Pancreas (tissue), 10 donors: ENCODE data around the gene EXOC3L2. TPM values are rescaled to one million over a fixed set of nuclear protein-coding genes. Genes with fewer than 3 reads are reported as not detected.
A peak's percentile ranks its signal among the peaks of the same experiment; 100 is the strongest.

Experiments used
- ATAC-seq, 4 donors: fragments of 200-7000 bp; cut with Tn5 transposase; one replicate each; pipeline versions ENCODE4 v1.8.0 to v1.9.1; 2020; ENCODE audit warnings: mild to moderate bottlenecking in 4 of 4, moderate library complexity in 4 of 4
- DNase-seq, 6 donors: peaks; one replicate each; pipeline ENCODE4 v3.0.0-alpha.2; 2020
- FAIRE-seq: peaks from 2 replicates; lab custom pipeline; 2012; peaks lifted over from hg19 to GRCh38; lab: Jason Lieb, UNC
- H3K27ac ChIP-seq, 4 donors: fragments of 200-600 bp; sonication (generic); 1 replicate in 3 of 4; 2 replicates in 1 of 4; pipeline versions ENCODE4 v1.5.0 to v1.8.0; 2020
- H3K27me3 ChIP-seq, 4 donors: fragments of 200-600 bp; one replicate each; pipeline ENCODE4 v1.8.0; 2021
- H3K36me3 ChIP-seq, 3 donors: fragments of 200-600 bp; sonication (generic) in 1 of 3; one replicate each; pipeline versions ENCODE4 v1.5.0 to v1.8.0; 2020 to 2021
- H3K4me1 ChIP-seq, 3 donors: fragments of 200-600 bp; one replicate each; pipeline ENCODE4 v1.8.0; 2021
- H3K4me3 ChIP-seq, 4 donors: fragments of 200-600 bp; sonication (generic) in 2 of 4; one replicate each; pipeline versions ENCODE4 v1.5.0 to v1.8.0; 2020 to 2021
- H3K9me3 ChIP-seq, 4 donors: fragments of 200-600 bp; one replicate each; pipeline ENCODE4 v1.8.0; 2021
- WGBS, 2 donors: extraction: QIAGEN DNeasy Blood & Tissue Kit; methylation state at CpG; one replicate each; pipeline ENCODE4 v1.1.7; 2013; 5-methylcytosine and 5-hydroxymethylcytosine counted together
- intact Hi-C, 3 donors: fragments of 100-400 bp; cut with DNase I; formaldehyde crosslinking; loops; one replicate each; pipeline versions ENCODE4 v1.11.1 to v1.14.2; 2022
- polyA plus RNA-seq, 2 donors: library from polyadenylated mRNA; stranded (reverse); fragments of 200-250 nt; gene quantifications; one replicate each; pipeline ENCODE4 v1.2.3, GENCODE V29; 2013
- total RNA-seq, 6 donors: library from RNA; stranded (reverse); fragmentation: NEBNext Ultra II Directional in 4 of 6; extraction: Animal tissue kit (Norgen Biotek cat#: 25700) in 4 of 6; gene quantifications; one replicate each; pipeline versions ENCODE4 v1.2.1 to v1.2.4, GENCODE V29; 2021 to 2023
- TF ChIP-seq, protein P1 (sequence below), 4 donors: fragments of 200-600 bp; sonication (generic) in 3 of 4; IDR thresholded peaks; one replicate each; pipeline versions ENCODE4 v1.5.0 to v1.8.0; 2021; ENCODE audit warnings: antibody characterized with exemption in 4 of 4
- donor health status: healthy with polysubstance abuse.
- donor health status: DM: no; HTN: no; CAD: no; lungs with moderate emphysema.
- donor health status: DM: no; HTN: no; CAD: no.
- donor health status: control.
- donor health status: control.
- donor health status: Bipolar disorder and iron deficiency.
- donor health status: DM: yes; HTN: yes; CAD: no.
- donor health status: DM: no; HTN: no; CAD: no.
- donor health status: DM: no; HTN: no; CAD: no.
- donor health status: DM: yes; HTN: yes; CAD: no.

Gene EXOC3L2
- total and polyA plus RNA-seq, 8 donors, result 0.59 to 4.5 (median 1.8) TPM

DNA sequence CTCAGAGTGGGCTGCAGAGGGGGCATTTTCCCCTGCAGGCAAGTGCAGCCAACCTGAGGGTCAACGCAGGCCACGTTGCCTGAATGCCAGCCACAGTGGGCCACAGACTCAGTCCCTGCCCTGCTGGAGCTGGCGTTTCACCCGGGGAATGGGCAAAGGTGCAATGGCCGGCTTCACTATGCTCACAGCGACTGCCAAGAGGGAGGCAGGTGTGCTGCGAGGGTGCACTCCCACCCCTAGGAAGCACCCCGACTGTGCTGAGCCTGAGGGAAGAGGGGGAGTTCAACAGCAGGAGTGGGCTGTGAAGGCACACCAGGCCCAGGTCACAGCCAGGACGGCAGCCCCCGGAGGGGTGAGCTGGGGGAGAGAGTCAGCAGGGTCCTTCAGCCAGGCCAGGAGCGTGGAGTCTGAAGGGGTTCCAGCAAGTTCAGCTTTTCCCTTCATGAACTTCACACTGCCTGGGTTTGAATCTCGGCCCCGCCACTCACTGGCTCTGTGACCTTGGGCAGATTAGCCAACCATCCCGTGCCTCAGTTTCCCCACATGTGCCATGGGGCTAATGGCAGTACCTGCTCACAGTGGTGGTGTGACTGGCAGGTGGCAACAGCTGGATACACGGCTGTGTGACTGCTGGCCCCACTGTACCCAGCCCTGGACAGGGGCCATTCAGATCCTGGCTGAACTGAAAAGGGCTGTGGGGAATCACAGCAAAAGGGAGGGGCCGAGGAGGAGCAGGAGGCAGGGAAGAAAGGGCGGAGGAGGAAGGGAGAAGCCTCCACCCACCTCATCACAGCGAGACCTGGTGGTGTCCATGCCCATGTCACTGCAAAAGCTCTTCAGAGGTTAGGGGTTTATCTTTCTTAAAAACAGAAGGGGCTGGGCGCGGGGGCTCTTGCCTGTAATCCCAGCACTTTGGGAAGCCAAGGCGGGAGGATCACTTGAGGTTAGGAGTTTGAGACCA lies 74.8 kb downstream of the EXOC3L2 start:
- no peaks in the 10 kb centered on the region for H3K36me3 ChIP-seq
- no peaks in the 10 kb centered on the region for H3K9me3 ChIP-seq
- no peak overlapping the region for H3K4me3 ChIP-seq
- FAIRE-seq (no peak), ATAC-seq (no peak), DNase-seq (peak in 2 of 6 donors; percentile 16 to 59)
- H3K4me1 ChIP-seq, result no peaks in the 10 kb centered on the region
- H3K27ac ChIP-seq, result peak overlapping the region in 1 of 4 donors; percentile 8
- 82 to 85% methylated on average over 21 of the region's 21 CpGs for WGBS, 2 donors
- no peaks in the 10 kb centered on the region for H3K27me3 ChIP-seq
- intact Hi-C loops, result no loop called here
- TF ChIP-seq, protein P1, sequence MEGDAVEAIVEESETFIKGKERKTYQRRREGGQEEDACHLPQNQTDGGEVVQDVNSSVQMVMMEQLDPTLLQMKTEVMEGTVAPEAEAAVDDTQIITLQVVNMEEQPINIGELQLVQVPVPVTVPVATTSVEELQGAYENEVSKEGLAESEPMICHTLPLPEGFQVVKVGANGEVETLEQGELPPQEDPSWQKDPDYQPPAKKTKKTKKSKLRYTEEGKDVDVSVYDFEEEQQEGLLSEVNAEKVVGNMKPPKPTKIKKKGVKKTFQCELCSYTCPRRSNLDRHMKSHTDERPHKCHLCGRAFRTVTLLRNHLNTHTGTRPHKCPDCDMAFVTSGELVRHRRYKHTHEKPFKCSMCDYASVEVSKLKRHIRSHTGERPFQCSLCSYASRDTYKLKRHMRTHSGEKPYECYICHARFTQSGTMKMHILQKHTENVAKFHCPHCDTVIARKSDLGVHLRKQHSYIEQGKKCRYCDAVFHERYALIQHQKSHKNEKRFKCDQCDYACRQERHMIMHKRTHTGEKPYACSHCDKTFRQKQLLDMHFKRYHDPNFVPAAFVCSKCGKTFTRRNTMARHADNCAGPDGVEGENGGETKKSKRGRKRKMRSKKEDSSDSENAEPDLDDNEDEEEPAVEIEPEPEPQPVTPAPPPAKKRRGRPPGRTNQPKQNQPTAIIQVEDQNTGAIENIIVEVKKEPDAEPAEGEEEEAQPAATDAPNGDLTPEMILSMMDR (IDR thresholded peaks at IDR 0.05), result no peak

DNA sequence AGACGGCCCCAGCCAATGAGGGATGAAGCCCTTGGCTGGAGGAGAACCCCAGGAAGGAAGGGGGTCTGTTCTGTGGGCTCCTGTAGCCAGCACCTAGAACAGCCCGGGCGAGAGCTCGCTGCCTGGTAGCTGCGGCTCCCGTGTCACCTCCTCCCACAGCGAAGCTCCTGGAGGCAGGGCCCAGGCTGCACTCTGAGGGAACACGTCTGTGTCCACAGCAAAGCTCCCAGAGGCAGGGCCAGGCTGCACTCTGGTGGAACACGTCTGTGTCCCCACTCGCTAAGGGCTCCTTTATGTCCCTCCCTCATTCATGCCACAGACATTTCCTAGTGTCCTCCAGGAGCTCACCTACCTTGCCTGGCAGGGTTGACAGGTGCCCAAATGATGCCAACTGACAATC lies 75.6 kb downstream of the EXOC3L2 start:
- FAIRE-seq (no peak), ATAC-seq (no peak), DNase-seq (peak in 1 of 6 donors; percentile 64)
- Histone ChIP-seq H3K4me1 (no peaks in the 10 kb centered on the region), H3K4me3 (no peak overlapping the region), H3K27me3 (no peaks in the 10 kb centered on the region), H3K36me3 (no peaks in the 10 kb centered on the region), H3K9me3 (no peaks in the 10 kb centered on the region), H3K27ac (no peak overlapping the region)
- TF ChIP-seq, protein P1 (IDR thresholded peaks at IDR 0.05), result no peak
- 93 to 94% methylated on average over 10 of the region's 10 CpGs for WGBS, 2 donors
- intact Hi-C loops, result no loop called here

- H3K36me3 ChIP-seq, result no peaks in the 10 kb centered on the region
- no peaks in the 10 kb centered on the region for H3K4me1 ChIP-seq
- no peak for ATAC-seq
- TF ChIP-seq, protein P1 (IDR thresholded peaks at IDR 0.05), result no peak
- no peak for FAIRE-seq
- DNase-seq, result peak in 2 of 6 donors; percentile 30 to 62
- WGBS, 2 donors, result 85 to 90% methylated on average over 16 of the region's 16 CpGs
- H3K27me3 ChIP-seq, result no peaks in the 10 kb centered on the region
- H3K9me3 ChIP-seq, result no peaks in the 10 kb centered on the region
- no peak overlapping the region for H3K4me3 ChIP-seq
- H3K27ac ChIP-seq, result no peak overlapping the region
- intact Hi-C loops, result no loop called here
Observed at GRCh38 chr19:45168767-45169351, 76.3 kb downstream of the EXOC3L2 start.

- DNase-seq, result peak in 1 of 6 donors; percentile 25
- H3K27ac ChIP-seq, result no peak overlapping the region
- TF ChIP-seq, protein P1 (IDR thresholded peaks at IDR 0.05), result no peak
- intact Hi-C loops, result no loop called here
- H3K4me3 ChIP-seq, result no peak overlapping the region
- WGBS, 2 donors, result 77 to 78% methylated on average over 14 of the region's 14 CpGs
- no peak for ATAC-seq
- H3K36me3 ChIP-seq, result no peaks in the 10 kb centered on the region
- no peaks in the 10 kb centered on the region for H3K4me1 ChIP-seq
- no peak for FAIRE-seq
- H3K27me3 ChIP-seq, result no peaks in the 10 kb centered on the region
- no peaks in the 10 kb centered on the region for H3K9me3 ChIP-seq
Observed at GRCh38 chr19:45166723-45167252, 78.4 kb downstream of the EXOC3L2 start.
